ENCODE data around the gene SMAD6. TPM values are rescaled to one million over a fixed set of nuclear protein-coding genes. Genes with fewer than 3 reads are reported as not detected.

The SMAD6 gene
- polyA plus RNA-seq, 1 donor from 2014 or later: 0.16 TPM

DNA sequence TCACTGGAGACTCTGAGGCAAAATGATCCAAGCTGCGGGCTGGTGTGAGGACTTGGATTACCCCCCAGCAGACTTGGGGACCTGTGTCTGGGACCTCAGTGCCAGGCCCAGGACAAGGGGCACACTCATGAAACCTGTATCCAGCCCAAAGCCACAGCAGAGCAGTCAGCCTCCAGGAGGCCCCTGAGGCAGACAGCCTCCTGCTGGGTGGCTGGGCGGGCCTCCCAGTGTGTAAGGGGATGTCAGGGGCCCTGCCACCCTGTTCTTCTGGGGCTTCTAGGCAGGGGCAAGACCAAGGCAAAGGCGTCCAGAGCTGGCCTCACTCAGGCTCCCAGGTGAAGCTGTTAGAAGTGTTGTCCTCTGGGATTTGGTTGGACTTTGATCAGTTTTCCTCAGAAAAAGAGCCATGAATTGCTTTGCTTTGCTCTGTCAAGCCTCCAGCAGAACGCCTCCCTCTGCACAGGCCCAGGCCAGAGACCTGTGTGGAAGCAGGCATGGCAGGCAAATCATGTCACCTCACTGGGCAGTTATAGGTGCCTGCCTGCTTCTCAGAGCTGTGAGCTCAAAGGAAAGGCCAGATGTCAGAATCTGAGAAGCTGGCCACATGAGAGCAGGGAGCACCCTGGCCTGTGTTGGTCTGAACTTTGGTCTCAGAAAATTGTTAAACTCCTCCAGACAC is 77.4 kb downstream of the SMAD6 start:
- TF ChIP-seq MXI1 (conservative IDR thresholded peaks at IDR 0.05; ENCODE audit: poor library complexity, severe bottlenecking): no peak
- no peak for TF ChIP-seq EZH2 (IDR thresholded peaks at IDR 0.05; ENCODE audit: borderline replicate concordance, insufficient read depth, low read length, poor library complexity, severe bottlenecking)
- no peak for TF ChIP-seq CTCF (IDR thresholded peaks at IDR 0.05; ENCODE audit: poor library complexity, severe bottlenecking)
- no peak for TF ChIP-seq SMC3 (conservative IDR thresholded peaks at IDR 0.05; ENCODE audit: poor library complexity)
- no peak for TF ChIP-seq EP300 (conservative IDR thresholded peaks at IDR 0.05; ENCODE audit: poor library complexity, severe bottlenecking)
- TF ChIP-seq POLR2AphosphoS5 (IDR thresholded peaks at IDR 0.05): no peak
- TF ChIP-seq RAD21 (conservative IDR thresholded peaks at IDR 0.05): no peak
- no peak for TF ChIP-seq REST (IDR thresholded peaks at IDR 0.05; ENCODE audit: borderline replicate concordance)
- no peak for TF ChIP-seq TAF1 (IDR thresholded peaks at IDR 0.05; ENCODE audit: low read depth)
- Histone ChIP-seq H3K27me3 (ENCODE audit: insufficient read depth, low read depth, low read length) (no peaks in the 10 kb centered on the region), H4K20me1 (ENCODE audit: insufficient read depth) (no peaks in the 10 kb centered on the region), H3K27ac (ENCODE audit: low read length) (no peak overlapping the region), H3K79me2 (replicated peaks; ENCODE audit: insufficient read depth, low read length) (no peaks in the 10 kb centered on the region), H2AFZ (ENCODE audit: low read depth, low read length) (no peak overlapping the region), H3K36me3 (ENCODE audit: insufficient read depth, low read length) (no peaks in the 10 kb centered on the region), H3F3A (ENCODE audit: insufficient read depth, low read length, poor library complexity, severe bottlenecking) (no peaks in the 10 kb centered on the region), H3K9me3 (ENCODE audit: low read length) (no peaks in the 10 kb centered on the region), H3K9ac (ENCODE audit: low read length) (no peak overlapping the region), H3K4me3 (ENCODE audit: low read length) (no peak overlapping the region), H3K4me2 (ENCODE audit: low read length) (no peak overlapping the region), H3K9me2 (ENCODE audit: insufficient read depth, low read length) (no peaks in the 10 kb centered on the region)

GRCh38 chr15:66780172-66780972 is 78.3 kb downstream of the SMAD6 start:
- no peaks in the 10 kb centered on the region for H3K36me3 ChIP-seq (ENCODE audit: insufficient read depth, low read length)
- TF ChIP-seq POLR2AphosphoS5 (IDR thresholded peaks at IDR 0.05) (no peak), EP300 (conservative IDR thresholded peaks at IDR 0.05; ENCODE audit: poor library complexity, severe bottlenecking) (no peak), REST (IDR thresholded peaks at IDR 0.05; ENCODE audit: borderline replicate concordance) (no peak), SMC3 (conservative IDR thresholded peaks at IDR 0.05; ENCODE audit: poor library complexity) (no peak), EZH2 (IDR thresholded peaks at IDR 0.05; ENCODE audit: borderline replicate concordance, insufficient read depth, low read length, poor library complexity, severe bottlenecking) (no peak), CTCF (IDR thresholded peaks at IDR 0.05; ENCODE audit: poor library complexity, severe bottlenecking) (no peak), RAD21 (conservative IDR thresholded peaks at IDR 0.05) (no peak), TAF1 (IDR thresholded peaks at IDR 0.05; ENCODE audit: low read depth) (no peak), MXI1 (conservative IDR thresholded peaks at IDR 0.05; ENCODE audit: poor library complexity, severe bottlenecking) (no peak)
- no peaks in the 10 kb centered on the region for H4K20me1 ChIP-seq (ENCODE audit: insufficient read depth)
- H3F3A ChIP-seq (ENCODE audit: insufficient read depth, low read length, poor library complexity, severe bottlenecking): no peaks in the 10 kb centered on the region
- no peak overlapping the region for H3K4me2 ChIP-seq (ENCODE audit: low read length)
- H3K79me2 ChIP-seq (replicated peaks; ENCODE audit: insufficient read depth, low read length): no peaks in the 10 kb centered on the region
- no peaks in the 10 kb centered on the region for H3K9me2 ChIP-seq (ENCODE audit: insufficient read depth, low read length)
- H3K27me3 ChIP-seq (ENCODE audit: insufficient read depth, low read depth, low read length): no peaks in the 10 kb centered on the region
- H3K4me3 ChIP-seq (ENCODE audit: low read length): no peak overlapping the region
- H3K9ac ChIP-seq (ENCODE audit: low read length): no peak overlapping the region
- H2AFZ ChIP-seq (ENCODE audit: low read depth, low read length): no peak overlapping the region
- H3K27ac ChIP-seq (ENCODE audit: low read length): no peak overlapping the region
- H3K9me3 ChIP-seq (ENCODE audit: low read length): no peaks in the 10 kb centered on the region

Measured in neural cell (in vitro differentiated cells).